ENCODE measurements around the gene ZFYVE1. TPM values are rescaled to one million over a fixed set of nuclear protein-coding genes. Genes with fewer than 3 reads are reported as not detected.
"Not testable (repeated sequence)": the region's sequence is repeated elsewhere in the genome, so short reads cannot be mapped to it uniquely, and the experiment has no call there.

The ZFYVE1 gene
- total RNA-seq, 1 experiment from 2014 or later = 6.4 TPM

- DNase-seq; H3K36me3 ChIP-seq (replicated peaks; ENCODE audit: control insufficient read depth, insufficient read depth, low read length); H3K27me3 ChIP-seq (ENCODE audit: control insufficient read depth, insufficient read depth, low read length); H3K4me3 ChIP-seq (ENCODE audit: insufficient read depth, low read depth, low read length): not testable (repeated sequence)
Measured at GRCh38 chr14:73016011-73016410, 10.9 kb downstream of the ZFYVE1 start.

- not testable (repeated sequence) for H3K36me3 ChIP-seq (replicated peaks; ENCODE audit: control insufficient read depth, insufficient read depth, low read length); H3K4me3 ChIP-seq (ENCODE audit: insufficient read depth, low read depth, low read length); DNase-seq; H3K27me3 ChIP-seq (ENCODE audit: control insufficient read depth, insufficient read depth, low read length)
Measured at GRCh38 chr14:73015552-73015951, 11.4 kb downstream of the ZFYVE1 start.

GRCh38 chr14:73014105-73014504 lies 12.8 kb downstream of the ZFYVE1 start:
- no peak for DNase-seq
- H3K27me3 ChIP-seq (ENCODE audit: control insufficient read depth, insufficient read depth, low read length) = no peaks in the 10 kb centered on the region
- no peaks in the 10 kb centered on the region for H3K36me3 ChIP-seq (replicated peaks; ENCODE audit: control insufficient read depth, insufficient read depth, low read length)
- H3K4me3 ChIP-seq (ENCODE audit: insufficient read depth, low read depth, low read length) = no peak overlapping the region

- not testable (repeated sequence) for H3K36me3 ChIP-seq (replicated peaks; ENCODE audit: control insufficient read depth, insufficient read depth, low read length); H3K27me3 ChIP-seq (ENCODE audit: control insufficient read depth, insufficient read depth, low read length); DNase-seq; H3K4me3 ChIP-seq (ENCODE audit: insufficient read depth, low read depth, low read length)
Measured at GRCh38 chr14:73011189-73011588, 15.7 kb downstream of the ZFYVE1 start.

- DNase-seq = no peak
- H3K36me3 ChIP-seq (replicated peaks; ENCODE audit: control insufficient read depth, insufficient read depth, low read length) = no peaks in the 10 kb centered on the region
- no peak overlapping the region for H3K4me3 ChIP-seq (ENCODE audit: insufficient read depth, low read depth, low read length)
- no peaks in the 10 kb centered on the region for H3K27me3 ChIP-seq (ENCODE audit: control insufficient read depth, insufficient read depth, low read length)
Measured at GRCh38 chr14:73008501-73008900, 18.4 kb downstream of the ZFYVE1 start.

GRCh38 chr14:73007835-73008234 lies 19.1 kb downstream of the ZFYVE1 start:
- no peaks in the 10 kb centered on the region for H3K27me3 ChIP-seq (ENCODE audit: control insufficient read depth, insufficient read depth, low read length)
- no peaks in the 10 kb centered on the region for H3K36me3 ChIP-seq (replicated peaks; ENCODE audit: control insufficient read depth, insufficient read depth, low read length)
- H3K4me3 ChIP-seq (ENCODE audit: insufficient read depth, low read depth, low read length) = no peak overlapping the region
- DNase-seq = no peak

- H3K4me3 ChIP-seq (ENCODE audit: insufficient read depth, low read depth, low read length); H3K27me3 ChIP-seq (ENCODE audit: control insufficient read depth, insufficient read depth, low read length); H3K36me3 ChIP-seq (replicated peaks; ENCODE audit: control insufficient read depth, insufficient read depth, low read length); DNase-seq: not testable (repeated sequence)
Measured at GRCh38 chr14:73004641-73005040, 22.3 kb downstream of the ZFYVE1 start.

- Histone ChIP-seq H3K4me3 (ENCODE audit: insufficient read depth, low read depth, low read length) (no peak overlapping the region), H3K27me3 (ENCODE audit: control insufficient read depth, insufficient read depth, low read length) (no peaks in the 10 kb centered on the region), H3K36me3 (replicated peaks; ENCODE audit: control insufficient read depth, insufficient read depth, low read length) (no peaks in the 10 kb centered on the region)
- no peak for DNase-seq
Measured at GRCh38 chr14:73003681-73004080, 23.2 kb downstream of the ZFYVE1 start.

GRCh38 chr14:73000073-73000472 lies 26.8 kb downstream of the ZFYVE1 start:
- Histone ChIP-seq H3K27me3 (ENCODE audit: control insufficient read depth, insufficient read depth, low read length) (no peaks in the 10 kb centered on the region), H3K36me3 (replicated peaks; ENCODE audit: control insufficient read depth, insufficient read depth, low read length) (peaks cover 1% of the 10 kb centered on the region), H3K4me3 (ENCODE audit: insufficient read depth, low read depth, low read length) (no peak overlapping the region)
- no peak for DNase-seq

- DNase-seq = no peak
- Histone ChIP-seq H3K36me3 (replicated peaks; ENCODE audit: control insufficient read depth, insufficient read depth, low read length) (peaks cover 1% of the 10 kb centered on the region), H3K4me3 (ENCODE audit: insufficient read depth, low read depth, low read length) (no peak overlapping the region), H3K27me3 (ENCODE audit: control insufficient read depth, insufficient read depth, low read length) (no peaks in the 10 kb centered on the region)
Measured at GRCh38 chr14:72999316-72999715, 27.6 kb downstream of the ZFYVE1 start.

- Histone ChIP-seq H3K36me3 (replicated peaks; ENCODE audit: control insufficient read depth, insufficient read depth, low read length) (peaks cover 1% of the 10 kb centered on the region), H3K27me3 (ENCODE audit: control insufficient read depth, insufficient read depth, low read length) (no peaks in the 10 kb centered on the region), H3K4me3 (ENCODE audit: insufficient read depth, low read depth, low read length) (no peak overlapping the region)
- DNase-seq = no peak
Measured at GRCh38 chr14:72998252-72998903, 28.5 kb downstream of the ZFYVE1 start.

GRCh38 chr14:72996916-72997315 lies 30.0 kb downstream of the ZFYVE1 start:
- no peak overlapping the region for H3K4me3 ChIP-seq (ENCODE audit: insufficient read depth, low read depth, low read length)
- H3K27me3 ChIP-seq (ENCODE audit: control insufficient read depth, insufficient read depth, low read length) = no peaks in the 10 kb centered on the region
- DNase-seq = no peak
- H3K36me3 ChIP-seq (replicated peaks; ENCODE audit: control insufficient read depth, insufficient read depth, low read length) = peaks cover 1% of the 10 kb centered on the region

GRCh38 chr14:72990171-72990570 lies 36.7 kb downstream of the ZFYVE1 start:
- H3K4me3 ChIP-seq (ENCODE audit: insufficient read depth, low read depth, low read length) = no peak overlapping the region
- no peaks in the 10 kb centered on the region; the same call in none of the 2 replicates for H3K36me3 ChIP-seq (replicated peaks; ENCODE audit: control insufficient read depth, insufficient read depth, low read length)
- DNase-seq = no peak
- no peaks in the 10 kb centered on the region for H3K27me3 ChIP-seq (ENCODE audit: control insufficient read depth, insufficient read depth, low read length)

GRCh38 chr14:72986857-72987256 lies 40.0 kb downstream of the ZFYVE1 start:
- H3K36me3 ChIP-seq (replicated peaks; ENCODE audit: control insufficient read depth, insufficient read depth, low read length) = no peaks in the 10 kb centered on the region
- H3K27me3 ChIP-seq (ENCODE audit: control insufficient read depth, insufficient read depth, low read length) = no peaks in the 10 kb centered on the region
- H3K4me3 ChIP-seq (ENCODE audit: insufficient read depth, low read depth, low read length) = no peak overlapping the region
- DNase-seq = no peak

GRCh38 chr14:72986214-72986613 lies 40.7 kb downstream of the ZFYVE1 start:
- DNase-seq = no peak
- Histone ChIP-seq H3K27me3 (ENCODE audit: control insufficient read depth, insufficient read depth, low read length) (no peaks in the 10 kb centered on the region), H3K4me3 (ENCODE audit: insufficient read depth, low read depth, low read length) (no peak overlapping the region), H3K36me3 (replicated peaks; ENCODE audit: control insufficient read depth, insufficient read depth, low read length) (no peaks in the 10 kb centered on the region)
